Mammary microvascular endothelial cell (primary cell): ENCODE data around the gene FAM53C. TPM values are rescaled to one million over a fixed set of nuclear protein-coding genes. Genes with fewer than 3 reads are reported as not detected.

Experiments used
- total RNA-seq: library from RNA; depleted of rRNA; stranded (reverse); fragments of >200 nt; gene quantifications from 2 replicates; pipeline ENCODE4 v1.2.3, GENCODE V29; 2015

Gene FAM53C
- 19.3 and 23.3 TPM in 2 replicates for total RNA-seq

DNA sequence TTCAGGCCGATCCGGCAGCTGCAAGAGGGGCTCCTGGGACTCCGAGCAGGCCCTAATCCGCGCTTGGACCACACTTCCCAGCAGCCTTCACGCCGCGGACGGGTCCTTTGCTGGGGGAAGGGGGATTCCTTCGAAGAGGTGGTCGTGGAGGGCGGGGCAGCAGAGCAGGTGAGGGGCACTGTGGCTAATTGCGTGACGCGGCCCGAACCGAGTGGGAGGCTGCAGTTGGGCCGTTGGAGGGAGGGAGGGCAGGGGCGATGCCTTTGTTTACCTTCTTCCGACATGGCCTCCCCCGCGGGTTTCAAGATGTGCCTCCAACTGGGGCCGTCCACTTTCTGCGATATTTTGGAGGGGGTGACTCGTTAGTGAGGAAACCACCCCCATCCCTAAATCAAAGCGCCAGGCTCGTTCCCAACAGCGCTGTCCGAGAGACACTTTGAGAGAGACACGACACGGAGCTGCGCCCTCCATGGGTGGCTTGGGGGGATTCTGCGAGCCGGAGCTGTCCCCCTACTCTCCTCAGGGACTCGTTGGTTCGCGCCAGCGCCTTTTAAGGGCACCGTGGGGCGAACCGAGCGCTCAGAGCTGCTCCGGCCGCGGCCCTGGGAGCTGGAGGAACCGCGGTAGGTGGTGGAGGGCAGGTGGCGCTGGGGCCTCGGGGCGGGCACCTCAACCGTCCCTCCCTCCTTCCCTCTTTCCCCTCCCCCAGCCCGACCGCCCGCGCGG, at the start of gene FAM53C:
Gene FAM53C (plus strand): TSS at position 582 of the 726 bp plus-strand sequence. CDS start 3,070 bp downstream, outside the sequence.

DNA sequence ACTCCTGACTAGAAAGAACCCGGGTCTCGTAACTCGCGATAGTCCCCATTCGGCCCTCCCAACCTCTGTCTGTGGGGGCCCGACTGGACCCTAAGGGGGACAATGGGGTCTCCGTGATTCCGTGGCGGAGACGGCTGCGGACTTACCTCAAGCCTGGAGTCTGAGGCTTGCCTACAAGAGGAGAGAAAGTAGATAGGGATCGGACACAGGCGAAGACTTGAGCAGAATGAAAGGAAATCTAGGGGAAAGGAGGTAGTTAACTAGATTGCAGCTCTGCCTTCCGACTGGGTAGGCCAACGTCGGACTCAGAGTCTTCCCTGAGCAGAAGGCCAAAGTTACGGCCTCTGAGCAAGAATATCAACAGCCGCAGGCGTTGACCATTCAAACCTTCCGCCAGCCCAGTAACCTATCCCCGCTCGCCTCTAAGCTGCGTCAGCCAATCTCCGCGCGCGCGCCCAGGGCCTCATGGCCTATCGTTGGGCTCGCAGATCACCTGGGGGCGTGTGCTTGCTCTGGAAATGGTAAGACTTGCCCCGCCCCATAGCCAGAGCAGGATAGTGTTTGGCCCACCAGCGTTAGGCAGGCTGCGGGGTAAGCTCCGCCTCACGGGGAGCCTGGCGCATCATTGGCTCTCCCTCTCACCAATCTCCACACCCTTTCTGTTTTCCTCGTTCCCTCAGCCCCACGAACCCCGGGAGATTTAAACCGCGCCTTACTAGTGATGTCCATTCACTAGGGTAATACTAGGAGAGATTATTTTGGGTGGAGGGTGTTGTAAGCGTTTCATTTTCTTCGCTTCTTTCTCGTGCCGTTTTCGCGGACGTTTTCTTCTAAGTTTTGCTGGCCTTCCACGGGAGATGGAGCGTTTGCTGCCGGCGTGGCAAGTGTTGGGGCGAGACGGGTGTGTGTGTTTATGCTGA, 6.4 kb upstream of the FAM53C start, which contains the start of gene CDC25C:
Gene CDC25C (minus strand): TSS at position 356 of the 920 bp plus-strand sequence. CDS start 624 bp downstream, outside the sequence.

DNA sequence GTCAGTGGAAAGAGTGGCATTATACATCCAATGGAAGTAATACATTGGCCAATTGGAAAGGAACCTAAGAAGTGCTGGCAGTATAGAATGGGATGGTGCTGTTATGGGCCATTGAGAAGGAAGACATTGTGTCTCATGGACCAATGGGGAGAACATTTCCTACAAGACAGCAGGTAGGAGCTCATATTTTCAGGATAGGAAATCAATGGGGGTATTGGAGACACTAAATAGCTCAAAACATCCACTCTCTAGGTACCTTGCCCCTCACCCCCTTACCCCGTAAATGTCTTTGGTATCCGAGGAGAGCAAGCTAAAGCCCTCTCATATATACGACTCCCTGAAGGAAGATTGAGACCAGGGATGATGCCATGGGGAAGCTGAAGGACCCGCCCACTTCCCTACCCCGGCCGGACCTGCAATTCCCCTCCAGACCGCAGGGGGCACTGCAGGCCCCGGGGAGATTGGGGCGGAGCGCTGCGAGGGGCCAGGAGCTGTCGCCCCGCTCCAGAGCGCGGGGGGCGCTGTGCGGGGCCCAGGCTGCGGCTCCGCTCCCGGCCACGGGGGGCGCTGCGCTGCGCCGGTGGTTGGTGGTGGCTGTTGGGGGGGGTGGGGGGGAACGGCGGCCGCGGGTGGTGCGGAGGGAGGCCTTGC, 14.1 kb downstream of the FAM53C start, which contains the start of gene KDM3B:
Gene KDM3B (plus strand): TSS at position 615 of the 651 bp plus-strand sequence. CDS start 111 bp downstream, outside the sequence.

Other genes starting within 250 kb of the FAM53C start
- 0.07 and 0.39 TPM in 2 replicates for gene NME5, start 198.8 kb upstream of the FAM53C start, total RNA-seq
- 23.0 and 25.4 TPM in 2 replicates for gene BRD8, start 159.6 kb upstream of the FAM53C start, total RNA-seq
- 78.7 and 83.2 TPM in 2 replicates for gene KIF20A, start 159.2 kb upstream of the FAM53C start, total RNA-seq
- 31.1 and 33.6 TPM in 2 replicates for gene CDC23, start 124.9 kb upstream of the FAM53C start, total RNA-seq
- gene GFRA3, start 63.6 kb upstream of the FAM53C start, total RNA-seq, result not detected in 2 replicates
- gene CDC25C, start 6.5 kb upstream of the FAM53C start, total RNA-seq, result 9.4 and 14.9 TPM in 2 replicates
- gene KDM3B, start 14.4 kb downstream of the FAM53C start, total RNA-seq, result 23.9 and 24.0 TPM in 2 replicates
- 1.1 and 1.3 TPM in 2 replicates for gene REEP2, start 100.8 kb downstream of the FAM53C start, total RNA-seq
- gene EGR1, start 127.2 kb downstream of the FAM53C start, total RNA-seq, result 3.3 and 3.4 TPM in 2 replicates
- 99.7 and 100 TPM in 2 replicates for gene ETF1, start 205.0 kb downstream of the FAM53C start, total RNA-seq
- gene HSPA9, start 237.1 kb downstream of the FAM53C start, total RNA-seq, result 366 and 449 TPM in 2 replicates